Nephron (organoid): ENCODE measurements around the gene CYP2F1.
"Not testable (repeated sequence)": the region's sequence is repeated elsewhere in the genome, so short reads cannot be mapped to it uniquely, and the experiment has no call there.

Experiments used
- H3K27ac Mint-ChIP-seq, 3 experiments: 2 replicates each; pipeline ENCODE4 v1.8.0; 2020; ENCODE audit warnings: mixed read lengths in 3 of 3, mild to moderate bottlenecking in 2 of 3, moderate library complexity in 1 of 3
- H3K27me3 Mint-ChIP-seq: 2 replicates; pipeline ENCODE4 v1.8.0; 2021; ENCODE audit warnings: low read depth, mild to moderate bottlenecking, moderate library complexity, mixed read lengths
- H3K36me3 Mint-ChIP-seq: 2 replicates; pipeline ENCODE4 v1.8.0; 2020; ENCODE audit warnings: low read depth, mixed read lengths
- H3K4me1 Mint-ChIP-seq: 2 replicates; pipeline ENCODE4 v1.8.0; 2020; ENCODE audit warnings: mixed read lengths
- H3K4me3 Mint-ChIP-seq, 3 experiments: 2 replicates each; pipeline ENCODE4 v1.8.0; 2020; ENCODE audit warnings: mild to moderate bottlenecking in 3 of 3, mixed read lengths in 3 of 3, moderate library complexity in 2 of 3
- H3K9me3 Mint-ChIP-seq: 2 replicates; pipeline ENCODE4 v1.8.0; 2020; ENCODE audit warnings: mixed read lengths
- CTCF ChIP-seq, 3 experiments: fragments of 200-600 bp; sonication (generic); IDR thresholded peaks; one replicate each; pipeline ENCODE4 v1.5.0; 2021; ENCODE audit warnings: antibody characterized with exemption in 3 of 3; ENCODE audit not compliant: unreplicated experiment in 3 of 3

The CYP2F1 gene

GRCh38 chr19:41106177-41106576 is 8.1 kb upstream of the CYP2F1 start:
- H3K27ac Mint-ChIP-seq: no peak overlapping the region
- no peak overlapping the region for H3K4me3 Mint-ChIP-seq
- H3K4me1 Mint-ChIP-seq: no peaks in the 10 kb centered on the region
- H3K27me3 Mint-ChIP-seq: peaks cover 3% of the 10 kb centered on the region
- no peak for TF ChIP-seq CTCF (IDR thresholded peaks at IDR 0.05; ENCODE audit: unreplicated experiment in 3 of 3)
- H3K9me3 Mint-ChIP-seq: peaks cover 22% of the 10 kb centered on the region
- H3K36me3 Mint-ChIP-seq: peaks cover 9% of the 10 kb centered on the region

- H3K4me1 Mint-ChIP-seq: no peaks in the 10 kb centered on the region
- no peak overlapping the region for H3K4me3 Mint-ChIP-seq
- peaks cover 13% of the 10 kb centered on the region for H3K27me3 Mint-ChIP-seq
- H3K9me3 Mint-ChIP-seq: peaks cover 4% of the 10 kb centered on the region
- no peak overlapping the region for H3K27ac Mint-ChIP-seq
- no peaks in the 10 kb centered on the region for H3K36me3 Mint-ChIP-seq
- TF ChIP-seq CTCF (IDR thresholded peaks at IDR 0.05; ENCODE audit: unreplicated experiment in 3 of 3): no peak
These were observed 2.9 kb upstream of the CYP2F1 start for GRCh38 chr19:41111296-41111695.

GRCh38 chr19:41111750-41112295 is 2.4 kb upstream of the CYP2F1 start:
- Mint-ChIP-seq H3K36me3 (no peaks in the 10 kb centered on the region), H3K27ac (no peak overlapping the region), H3K4me1 (no peaks in the 10 kb centered on the region), H3K27me3 (peaks cover 16% of the 10 kb centered on the region), H3K4me3 (no peak overlapping the region), H3K9me3 (peaks cover 4% of the 10 kb centered on the region)
- no peak for TF ChIP-seq CTCF (IDR thresholded peaks at IDR 0.05; ENCODE audit: unreplicated experiment in 3 of 3)

GRCh38 chr19:41112728-41113290 is 1.4 kb upstream of the CYP2F1 start:
- no peak overlapping the region for H3K4me3 Mint-ChIP-seq
- H3K36me3 Mint-ChIP-seq: no peaks in the 10 kb centered on the region
- H3K27me3 Mint-ChIP-seq: peaks cover 17% of the 10 kb centered on the region
- no peaks in the 10 kb centered on the region for H3K4me1 Mint-ChIP-seq
- no peak overlapping the region for H3K27ac Mint-ChIP-seq
- no peak for TF ChIP-seq CTCF (IDR thresholded peaks at IDR 0.05; ENCODE audit: unreplicated experiment in 3 of 3)
- peaks cover 4% of the 10 kb centered on the region for H3K9me3 Mint-ChIP-seq

- Mint-ChIP-seq H3K36me3 (no peaks in the 10 kb centered on the region), H3K4me3 (no peak overlapping the region), H3K27ac (no peak overlapping the region), H3K4me1 (no peaks in the 10 kb centered on the region), H3K27me3 (peaks cover 31% of the 10 kb centered on the region), H3K9me3 (peaks cover 4% of the 10 kb centered on the region)
- no peak for TF ChIP-seq CTCF (IDR thresholded peaks at IDR 0.05; ENCODE audit: unreplicated experiment in 3 of 3)
These were observed 2.0 kb downstream of the CYP2F1 start for GRCh38 chr19:41116261-41116660.

GRCh38 chr19:41120929-41121911 is 7.0 kb downstream of the CYP2F1 start:
- H3K4me1 Mint-ChIP-seq, H3K36me3 Mint-ChIP-seq, H3K27ac Mint-ChIP-seq, H3K9me3 Mint-ChIP-seq, H3K4me3 Mint-ChIP-seq: not testable (repeated sequence)
- peaks cover 24% of the 10 kb centered on the region for H3K27me3 Mint-ChIP-seq

- not testable (repeated sequence) for H3K9me3 Mint-ChIP-seq, H3K36me3 Mint-ChIP-seq, H3K4me1 Mint-ChIP-seq, H3K27ac Mint-ChIP-seq, H3K4me3 Mint-ChIP-seq
- H3K27me3 Mint-ChIP-seq: peaks cover 19% of the 10 kb centered on the region
These were observed 8.6 kb downstream of the CYP2F1 start for GRCh38 chr19:41122846-41123245.
